Parathyroid adenoma (tissue), 2 donors: ENCODE data around the gene SLC9A3.

Experiments
- H2AFZ ChIP-seq: fragments of 300-600 bp; sonication (generic); one replicate; pipeline ENCODE4 v1.7.0; 2017; ENCODE audit warnings: antibody characterized with exemption, mild to moderate bottlenecking
- H3K27ac ChIP-seq: fragments of 300-600 bp; sonication (generic); one replicate; pipeline ENCODE4 v1.7.0; 2017
- H3K27me3 ChIP-seq: fragments of 300-600 bp; sonication (generic); one replicate; pipeline ENCODE4 v1.7.0; 2017; ENCODE audit warnings: low read length; ENCODE audit not compliant: control insufficient read depth, insufficient read depth
- H3K36me3 ChIP-seq: fragments of 300-600 bp; sonication (generic); one replicate; pipeline ENCODE4 v1.7.0; 2017; ENCODE audit warnings: low read length; ENCODE audit not compliant: control insufficient read depth, insufficient read depth
- H3K4me1 ChIP-seq: fragments of 300-600 bp; sonication (generic); one replicate; pipeline ENCODE4 v1.7.0; 2017; ENCODE audit warnings: control low read depth
- H3K4me2 ChIP-seq: fragments of 300-600 bp; sonication (generic); one replicate; pipeline ENCODE4 v1.7.0; 2017; ENCODE audit warnings: low read length
- H3K4me3 ChIP-seq: fragments of 300-600 bp; sonication (generic); one replicate; pipeline ENCODE4 v1.7.0; 2017; ENCODE audit warnings: low read depth, low read length
- H3K79me2 ChIP-seq: fragments of 300-600 bp; sonication (generic); one replicate; pipeline ENCODE4 v1.7.0; 2017; ENCODE audit warnings: control low read depth
- H3K9ac ChIP-seq: fragments of 300-600 bp; sonication (generic); one replicate; pipeline ENCODE4 v1.7.0; 2017; ENCODE audit warnings: mild to moderate bottlenecking
- H3K9me3 ChIP-seq: fragments of 300-600 bp; sonication (generic); one replicate; pipeline ENCODE4 v1.7.0; 2017; ENCODE audit warnings: low read length; ENCODE audit not compliant: control insufficient read depth
- CTCF ChIP-seq: fragments of 300-600 bp; sonication (generic); IDR thresholded peaks from one replicate; pipeline ENCODE4 v1.7.0; 2017; ENCODE audit warnings: antibody characterized with exemption, mild to moderate bottlenecking
- donor health status: primary hyperparathyroidism.

SLC9A3 gene

GRCh38 chr5:469752-470483 is 54.3 kb downstream of the SLC9A3 start:
- Histone ChIP-seq H3K9me3 (no peaks in the 10 kb centered on the region), H3K9ac (no peak overlapping the region), H3K4me2 (no peak overlapping the region), H3K79me2 (no peaks in the 10 kb centered on the region), H3K27me3 (no peaks in the 10 kb centered on the region), H3K4me1 (peaks cover 2% of the 10 kb centered on the region), H3K27ac (no peak overlapping the region), H3K36me3 (no peaks in the 10 kb centered on the region), H3K4me3 (no peak overlapping the region), H2AFZ (no peak overlapping the region)
- no peak for TF ChIP-seq CTCF

- no peaks in the 10 kb centered on the region for H3K79me2 ChIP-seq
- no peak overlapping the region for H2AFZ ChIP-seq
- H3K9me3 ChIP-seq, result no peaks in the 10 kb centered on the region
- no peak for TF ChIP-seq CTCF
- H3K36me3 ChIP-seq, result no peaks in the 10 kb centered on the region
- H3K9ac ChIP-seq, result no peak overlapping the region
- no peaks in the 10 kb centered on the region for H3K27me3 ChIP-seq
- H3K4me3 ChIP-seq, result no peak overlapping the region
- no peaks in the 10 kb centered on the region for H3K4me1 ChIP-seq
- H3K4me2 ChIP-seq, result no peak overlapping the region
- H3K27ac ChIP-seq, result no peak overlapping the region
Measured at GRCh38 chr5:468401-468800, 55.8 kb downstream of the SLC9A3 start.

- no peaks in the 10 kb centered on the region for H3K79me2 ChIP-seq
- no peak for TF ChIP-seq CTCF
- no peak overlapping the region for H3K4me2 ChIP-seq
- no peaks in the 10 kb centered on the region for H3K36me3 ChIP-seq
- no peaks in the 10 kb centered on the region for H3K27me3 ChIP-seq
- H3K9me3 ChIP-seq, result no peaks in the 10 kb centered on the region
- H3K4me3 ChIP-seq, result no peak overlapping the region
- H2AFZ ChIP-seq, result no peak overlapping the region
- H3K9ac ChIP-seq, result no peak overlapping the region
- no peak overlapping the region for H3K27ac ChIP-seq
- H3K4me1 ChIP-seq, result no peaks in the 10 kb centered on the region
Measured at GRCh38 chr5:466661-467310, 57.5 kb downstream of the SLC9A3 start.

- no peak overlapping the region for H3K27ac ChIP-seq
- no peak overlapping the region for H3K9ac ChIP-seq
- no peaks in the 10 kb centered on the region for H3K36me3 ChIP-seq
- TF ChIP-seq CTCF, result no peak
- H3K4me2 ChIP-seq, result no peak overlapping the region
- H3K79me2 ChIP-seq, result no peaks in the 10 kb centered on the region
- no peak overlapping the region for H2AFZ ChIP-seq
- no peak overlapping the region for H3K4me3 ChIP-seq
- H3K9me3 ChIP-seq, result no peaks in the 10 kb centered on the region
- no peaks in the 10 kb centered on the region for H3K27me3 ChIP-seq
- H3K4me1 ChIP-seq, result no peaks in the 10 kb centered on the region
Measured at GRCh38 chr5:465591-466403, 58.5 kb downstream of the SLC9A3 start.
